Ovary (tissue), 9 donors: ENCODE results near the gene BRIP1. TPM values are rescaled to one million over a fixed set of nuclear protein-coding genes. Genes with fewer than 3 reads are reported as not detected.

Source experiments
- DNase-seq, 5 donors: peaks; one replicate each; pipeline ENCODE4 v3.0.0-alpha.2; 2019 to 2020
- H3K27ac ChIP-seq, 2 donors: fragments of 200-600 bp; one replicate each; pipeline versions ENCODE4 v1.5.1 to v1.8.0; 2019 to 2022
- H3K27me3 ChIP-seq: fragments of 200-600 bp; one replicate; pipeline ENCODE4 v1.8.0; 2022
- H3K36me3 ChIP-seq: fragments of 200-600 bp; sonication (generic); one replicate; pipeline ENCODE4 v1.5.1; 2019
- H3K4me1 ChIP-seq: one replicate; pipeline ENCODE4 v1.8.1; 2013; ENCODE audit warnings: mild to moderate bottlenecking, moderate library complexity; ENCODE audit not compliant: insufficient read depth
- H3K4me3 ChIP-seq: fragments of 200-600 bp; sonication (generic); one replicate; pipeline ENCODE4 v1.5.1; 2017
- H3K9me3 ChIP-seq, 2 donors: fragments of 200-600 bp in 1 of 2; sonication (generic) in 1 of 2; one replicate each; pipeline versions ENCODE4 v1.5.1 to v1.8.1; 2013 to 2019; ENCODE audit warnings: mild to moderate bottlenecking in 1 of 2, moderate library complexity in 1 of 2
- EP300 ChIP-seq: sonication (generic); formaldehyde crosslinking; IDR thresholded peaks from one replicate; pipeline ENCODE4 v1.6.1; 2017; ENCODE audit warnings: antibody characterized with exemption
- POLR2A ChIP-seq: fragments of 450-650 bp; IDR thresholded peaks from one replicate; pipeline ENCODE4 v1.6.1; 2017; ENCODE audit warnings: antibody characterized with exemption, mild to moderate bottlenecking, moderate library complexity
- WGBS, 3 donors: extraction: QIAGEN DNeasy Blood & Tissue Kit in 1 of 3; methylation state at CpG; one replicate each; pipeline versions ENCODE4 v1.1.5 to v1.1.7; 2013 to 2017; 5-methylcytosine and 5-hydroxymethylcytosine counted together
- intact Hi-C, 4 donors: fragments of 100-400 bp; cut with DNase I; formaldehyde crosslinking; loops; one replicate each; pipeline versions ENCODE4 v1.11.0 to v1.15.1; 2022 to 2023
- polyA plus RNA-seq, 2 donors: library from polyadenylated mRNA; stranded (reverse); fragments of 200-250 nt in 1 of 2; fragments of 350-450 nt in 1 of 2; fragmentation: Illumina TruSeq in 1 of 2; extraction: RNeasy Lipid Tissue Mini Kit (QIAGEN cat#74804) in 1 of 2; gene quantifications; one replicate each; pipeline ENCODE4 v1.2.3, GENCODE V29; 2013 to 2014
- total RNA-seq, 7 donors: library from RNA; depleted of rRNA in 2 of 7; stranded (reverse); fragments of >200 nt in 2 of 7; fragmentation: NEBNext Ultra II Directional in 3 of 7; extraction: Animal tissue kit (Norgen Biotek cat#: 25700) in 3 of 7; gene quantifications; one replicate each; pipeline versions ENCODE4 v1.1.0 to v1.2.4, GENCODE V29; 2016 to 2023
- TF ChIP-seq, protein P1 (sequence below), 3 donors: fragments of 450-650 bp in 2 of 3; fragments of 200-600 bp in 1 of 3; IDR thresholded peaks; one replicate each; pipeline versions ENCODE4 v1.5.1 to v1.8.0; 2016 to 2022; ENCODE audit warnings: antibody characterized with exemption in 3 of 3, mild to moderate bottlenecking in 1 of 3
- donor health status: DM: no; HTN: no; CAD: no; lungs with moderate emphysema.
- donor health status: DM: no; HTN: no; CAD: no.
- donor health status: Bipolar disorder and iron deficiency.
- donor health status: DM: yes; HTN: yes; CAD: no.
- donor health status: DM: no; HTN: no; CAD: no.
- donor health status: DM: yes; HTN: yes; CAD: no.

Gene BRIP1
- total and polyA plus RNA-seq, 9 donors = 0.11 to 2.3 (median 1.1) TPM

DNA sequence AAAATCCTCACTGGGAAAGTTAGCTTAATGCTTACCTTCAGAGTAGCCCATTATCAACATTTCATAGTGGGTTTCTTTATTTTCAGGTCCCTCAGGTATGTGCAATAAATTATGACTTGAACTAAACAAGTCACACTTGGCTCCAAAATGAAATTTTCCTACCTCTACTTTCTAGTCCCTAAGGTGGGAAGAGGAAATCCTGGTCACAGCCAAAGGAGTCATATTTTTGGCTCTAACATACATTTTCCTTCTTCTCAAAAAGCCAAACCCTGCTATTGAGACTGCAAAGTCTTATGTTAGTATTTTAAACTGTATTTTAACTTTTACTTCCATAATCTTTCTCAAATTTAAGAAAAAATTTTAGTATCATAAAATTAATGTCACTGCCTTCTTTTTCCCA, 128.9 kb downstream of the BRIP1 start:
- Histone ChIP-seq H3K4me1 (no peaks in the 10 kb centered on the region), H3K27ac (no peak overlapping the region), H3K36me3 (no peaks in the 10 kb centered on the region), H3K9me3 (peaks cover 0 to 6% of the 10 kb centered on the region in 2 donors), H3K27me3 (no peaks in the 10 kb centered on the region), H3K4me3 (no peak overlapping the region)
- no peak for DNase-seq
- intact Hi-C loops = no loop called here
- TF ChIP-seq POLR2A = no peak
- TF ChIP-seq EP300 = no peak
- TF ChIP-seq, protein P1, sequence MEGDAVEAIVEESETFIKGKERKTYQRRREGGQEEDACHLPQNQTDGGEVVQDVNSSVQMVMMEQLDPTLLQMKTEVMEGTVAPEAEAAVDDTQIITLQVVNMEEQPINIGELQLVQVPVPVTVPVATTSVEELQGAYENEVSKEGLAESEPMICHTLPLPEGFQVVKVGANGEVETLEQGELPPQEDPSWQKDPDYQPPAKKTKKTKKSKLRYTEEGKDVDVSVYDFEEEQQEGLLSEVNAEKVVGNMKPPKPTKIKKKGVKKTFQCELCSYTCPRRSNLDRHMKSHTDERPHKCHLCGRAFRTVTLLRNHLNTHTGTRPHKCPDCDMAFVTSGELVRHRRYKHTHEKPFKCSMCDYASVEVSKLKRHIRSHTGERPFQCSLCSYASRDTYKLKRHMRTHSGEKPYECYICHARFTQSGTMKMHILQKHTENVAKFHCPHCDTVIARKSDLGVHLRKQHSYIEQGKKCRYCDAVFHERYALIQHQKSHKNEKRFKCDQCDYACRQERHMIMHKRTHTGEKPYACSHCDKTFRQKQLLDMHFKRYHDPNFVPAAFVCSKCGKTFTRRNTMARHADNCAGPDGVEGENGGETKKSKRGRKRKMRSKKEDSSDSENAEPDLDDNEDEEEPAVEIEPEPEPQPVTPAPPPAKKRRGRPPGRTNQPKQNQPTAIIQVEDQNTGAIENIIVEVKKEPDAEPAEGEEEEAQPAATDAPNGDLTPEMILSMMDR (IDR thresholded peaks at IDR 0.05) = no peak

DNA sequence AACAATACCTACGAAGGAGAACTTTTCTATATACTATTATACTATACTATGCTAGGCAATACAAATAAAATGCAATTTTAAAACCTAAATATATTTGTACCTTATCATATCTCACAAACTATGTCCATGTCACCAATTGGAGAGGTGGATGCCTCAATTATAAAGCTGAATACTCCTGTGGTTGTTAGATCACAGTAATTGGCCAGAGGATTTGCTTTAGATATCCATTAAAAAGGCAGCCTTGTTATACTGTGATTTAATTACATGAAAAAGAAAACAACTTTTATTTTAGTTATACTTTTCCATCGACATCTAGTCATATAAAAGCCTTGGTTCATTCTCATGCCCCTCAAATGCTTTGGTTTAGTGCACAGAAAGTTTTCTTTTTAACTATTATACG, 129.3 kb downstream of the BRIP1 start:
- no peaks in the 10 kb centered on the region for H3K36me3 ChIP-seq
- no peaks in the 10 kb centered on the region for H3K27me3 ChIP-seq
- H3K9me3 ChIP-seq = peaks cover 0 to 6% of the 10 kb centered on the region in 2 donors
- TF ChIP-seq POLR2A (no peak), EP300 (no peak)
- TF ChIP-seq, protein P1 (IDR thresholded peaks at IDR 0.05) = no peak
- no peak overlapping the region for H3K4me3 ChIP-seq
- intact Hi-C loops = no loop called here
- H3K27ac ChIP-seq = no peak overlapping the region
- no peak for DNase-seq
- H3K4me1 ChIP-seq = no peaks in the 10 kb centered on the region
- 90 to 94% (median 91%) methylated on average over 3 of the region's 3 CpGs for WGBS, 3 donors

DNA sequence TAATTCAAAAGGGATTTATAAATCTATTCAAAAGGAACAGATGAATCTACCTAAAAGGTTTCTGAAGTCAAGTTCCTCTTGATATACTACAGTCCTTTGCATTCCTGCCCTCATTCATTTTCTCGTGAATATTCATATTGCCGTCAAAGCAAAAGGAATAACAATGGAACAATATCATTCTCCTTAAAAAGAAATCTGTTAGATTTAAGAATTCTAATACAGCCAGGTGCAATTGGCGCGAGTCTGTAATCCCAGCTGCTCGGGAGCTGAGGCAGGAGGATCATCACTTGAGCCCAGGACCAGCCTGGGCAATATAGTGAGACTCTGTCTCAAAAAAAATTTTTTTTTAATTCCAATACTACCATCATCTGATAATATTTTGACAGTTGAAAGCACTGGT, 130.3 kb downstream of the BRIP1 start:
- Histone ChIP-seq H3K9me3 (peaks cover 0 to 3% of the 10 kb centered on the region in 2 donors), H3K27me3 (no peaks in the 10 kb centered on the region), H3K36me3 (no peaks in the 10 kb centered on the region), H3K4me3 (no peak overlapping the region), H3K4me1 (no peaks in the 10 kb centered on the region), H3K27ac (no peak overlapping the region)
- TF ChIP-seq, protein P1 (IDR thresholded peaks at IDR 0.05) = no peak
- no peak for TF ChIP-seq POLR2A
- TF ChIP-seq EP300 = no peak
- no peak for DNase-seq
- 96 to 97% (median 97%) methylated on average over 5 of the region's 5 CpGs for WGBS, 3 donors
- intact Hi-C loops = no loop called here

DNA sequence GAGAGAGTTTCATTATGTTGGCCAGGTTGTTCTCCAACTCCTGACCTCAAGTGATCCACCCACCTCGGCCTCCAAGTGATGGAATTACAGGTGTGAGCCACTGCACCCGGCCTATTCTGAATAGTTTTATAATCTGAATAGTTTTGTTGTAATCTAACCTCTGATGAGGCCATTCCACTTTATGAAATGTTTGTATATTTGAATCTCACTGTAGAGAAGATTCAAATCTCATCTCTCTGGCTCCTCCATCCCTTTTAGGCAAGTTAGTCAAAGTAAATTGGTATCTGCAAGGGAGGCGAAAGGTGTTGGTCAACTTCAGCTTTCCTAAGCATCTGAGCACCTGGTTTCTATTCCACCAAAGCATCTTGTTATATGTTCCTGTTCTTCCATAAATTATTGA, 131.2 kb downstream of the BRIP1 start:
- H3K27ac ChIP-seq = no peak overlapping the region
- intact Hi-C loops = no loop called here
- H3K4me3 ChIP-seq = no peak overlapping the region
- TF ChIP-seq, protein P1 (IDR thresholded peaks at IDR 0.05) = no peak
- TF ChIP-seq EP300 = no peak
- TF ChIP-seq POLR2A = no peak
- no peaks in the 10 kb centered on the region for H3K27me3 ChIP-seq
- no peaks in the 10 kb centered on the region for H3K9me3 ChIP-seq
- 63 to 79% (median 64%) methylated on average over 3 of the region's 3 CpGs for WGBS, 3 donors
- no peak for DNase-seq
- H3K4me1 ChIP-seq = no peaks in the 10 kb centered on the region
- H3K36me3 ChIP-seq = no peaks in the 10 kb centered on the region

DNA sequence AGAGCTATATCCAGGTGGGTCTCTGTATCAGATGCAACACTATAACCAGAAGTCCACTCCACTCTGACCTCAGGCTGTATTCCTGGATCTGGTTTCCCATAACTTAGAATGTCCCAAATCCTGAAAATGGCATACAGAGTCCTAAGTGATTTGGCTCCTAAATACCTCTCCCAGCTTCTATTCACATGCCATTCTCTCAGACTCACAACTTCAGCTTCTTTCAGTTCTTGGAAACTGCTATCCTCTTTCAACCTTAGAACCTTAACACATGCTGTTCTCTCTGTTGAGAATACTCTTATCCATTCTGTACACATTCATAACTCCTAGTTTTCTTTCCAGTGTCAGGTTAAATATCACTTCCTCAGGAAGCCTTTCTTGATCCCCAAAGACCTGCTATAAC, 132.0 kb downstream of the BRIP1 start:
- H3K4me3 ChIP-seq = no peak overlapping the region
- no peak for TF ChIP-seq EP300
- TF ChIP-seq, protein P1 (IDR thresholded peaks at IDR 0.05) = no peak
- TF ChIP-seq POLR2A = no peak
- H3K9me3 ChIP-seq = no peaks in the 10 kb centered on the region
- no peaks in the 10 kb centered on the region for H3K27me3 ChIP-seq
- no peaks in the 10 kb centered on the region for H3K36me3 ChIP-seq
- intact Hi-C loops = no loop called here
- DNase-seq = no peak
- no peak overlapping the region for H3K27ac ChIP-seq
- no peaks in the 10 kb centered on the region for H3K4me1 ChIP-seq
